SK-N-SH treated with all-trans-retinoic acid at 6 μM for 48 hours (cell line): Measurements from ENCODE around the gene RAB6A.

Source experiments
- BACH2 ChIP-seq: fragments of 250-450 bp; sonication (Bioruptor Pico); IDR thresholded peaks from 2 replicates; pipeline ENCODE4 v1.9.0; 2021; ENCODE audit warnings: mild to moderate bottlenecking, borderline replicate concordance
- ESRRG ChIP-seq: fragments of 250-450 bp; sonication (Bioruptor Pico); IDR thresholded peaks from 2 replicates; pipeline ENCODE4 v1.6.1; 2021; ENCODE audit warnings: mild to moderate bottlenecking
- TSHZ2 ChIP-seq: fragments of 250-450 bp; sonication (Bioruptor Pico); IDR thresholded peaks from 2 replicates; pipeline ENCODE4 v1.5.0; 2020; ENCODE audit warnings: mild to moderate bottlenecking, moderate library complexity
- ZFP30 ChIP-seq: fragments of 450-650 bp; formaldehyde crosslinking; IDR thresholded peaks from 2 replicates; pipeline ENCODE4 v1.5.0; 2022; ENCODE audit warnings: mild to moderate bottlenecking, moderate library complexity

- TF ChIP-seq ZFP30 (CRISPR knock-in tag) (no peak), BACH2 (CRISPR knock-in tag) (no peak), TSHZ2 (no peak), ESRRG (CRISPR knock-in tag) (no peak)
Observed at GRCh38 chr11:73667891-73668290, 93.0 kb downstream of the RAB6A start.
